GM18517 (cell line): Measurements from ENCODE around the gene FBXW8.

Experiments
- ATAC-seq: cut with Tn5 transposase; IDR thresholded peaks from one replicate; pipeline ENCODE4 v1.9.1; 2021; ENCODE audit warnings: mild to moderate bottlenecking, moderate library complexity; ENCODE audit not compliant: unreplicated experiment

Gene FBXW8

DNA sequence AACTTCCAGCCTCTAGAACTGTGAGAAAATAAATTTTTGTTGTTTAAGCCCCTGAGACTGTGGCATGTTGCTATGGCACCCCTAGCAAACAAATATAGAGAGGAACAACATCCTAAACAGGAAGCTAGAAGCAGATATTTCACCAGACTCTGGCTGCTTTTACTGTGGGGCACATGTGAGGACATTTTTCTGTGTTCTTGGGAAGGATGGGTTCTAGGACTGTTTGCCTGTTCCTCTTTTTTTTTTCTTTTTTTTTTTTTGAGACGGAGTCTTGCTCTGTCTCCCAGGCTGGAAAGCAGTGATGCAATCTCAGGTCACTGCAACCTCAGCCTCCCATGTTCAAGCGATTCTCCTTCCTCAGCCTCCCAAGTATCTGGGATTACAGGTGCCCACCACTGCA lies 25.3 kb upstream of the FBXW8 start:
- ATAC-seq = no peak

DNA sequence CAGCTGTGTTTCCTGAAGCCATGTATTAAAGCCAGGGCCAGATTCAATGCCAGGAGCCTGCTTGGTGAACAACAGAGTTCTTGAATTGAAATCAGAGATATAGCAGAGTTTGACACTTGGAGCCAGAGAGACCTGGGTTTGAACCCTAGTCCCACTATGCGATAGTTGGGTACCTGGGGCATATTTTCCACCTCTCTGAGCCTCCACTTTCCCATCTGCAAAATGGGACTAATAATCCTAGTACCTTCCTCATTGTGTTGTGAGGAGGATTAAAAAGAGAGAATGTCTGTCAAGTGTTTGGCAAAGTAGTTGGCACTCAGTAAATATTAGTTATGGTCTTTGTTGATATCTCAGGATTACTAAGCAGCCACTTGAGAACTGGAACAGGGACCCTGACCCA lies 23.5 kb upstream of the FBXW8 start:
- ATAC-seq = no peak

DNA sequence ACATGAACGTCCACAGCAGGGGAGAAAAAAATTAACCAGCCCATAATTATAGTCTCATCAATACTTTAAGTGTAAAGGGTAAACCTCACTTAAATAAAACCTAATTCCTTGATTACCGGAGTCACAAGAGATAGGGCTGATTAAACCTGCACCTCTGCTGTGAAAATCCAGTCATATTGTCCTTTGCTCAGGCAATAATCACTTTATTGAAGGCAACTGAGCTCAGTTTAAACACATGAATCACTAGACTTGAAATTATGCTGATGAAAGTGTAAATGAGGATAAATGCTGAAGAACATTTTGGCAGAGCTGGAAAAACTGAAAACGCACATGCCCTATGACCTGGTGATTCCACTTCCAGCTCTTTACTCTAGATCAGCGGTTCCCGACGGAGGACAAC lies 22.9 kb upstream of the FBXW8 start:
- no peak for ATAC-seq

DNA sequence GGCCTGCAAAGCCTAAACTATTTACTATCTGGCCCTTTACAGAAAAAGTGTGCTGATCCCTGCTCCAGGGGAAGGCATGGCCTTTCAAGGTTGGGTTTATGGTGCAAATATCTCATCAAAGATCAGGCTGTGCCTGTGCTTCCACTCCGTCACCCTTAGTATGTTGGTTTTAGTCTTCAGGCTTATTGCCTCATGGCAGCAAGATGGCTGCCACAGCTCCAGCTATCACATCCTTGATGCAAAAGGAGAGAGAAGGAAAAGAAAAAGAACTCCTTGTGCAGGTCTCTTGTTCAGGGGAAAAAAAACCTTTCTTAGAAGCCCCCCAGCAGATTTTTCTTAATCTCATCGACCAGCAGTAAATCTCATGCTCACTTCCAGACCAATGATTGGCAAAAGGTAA lies 20.4 kb upstream of the FBXW8 start:
- no peak for ATAC-seq

DNA sequence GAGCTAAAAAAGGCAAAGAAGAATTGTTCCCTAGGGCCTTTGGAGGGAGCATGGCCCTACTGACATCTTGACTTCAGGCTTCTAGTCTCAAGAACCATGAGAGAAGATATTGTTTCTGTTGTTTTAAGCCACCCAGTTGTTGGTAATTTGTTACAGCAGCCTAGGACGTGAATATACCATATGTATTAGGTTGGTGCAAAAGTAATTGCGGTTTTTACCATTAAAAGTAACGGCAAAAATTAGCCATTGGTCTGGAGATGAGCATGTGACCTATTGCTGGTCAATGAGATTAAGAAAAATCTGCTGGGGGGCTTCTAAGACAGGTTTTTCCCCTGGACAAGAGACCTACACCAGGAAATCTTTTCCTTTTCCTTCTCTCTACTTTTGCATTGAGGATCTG lies 19.7 kb upstream of the FBXW8 start:
- no peak for ATAC-seq

DNA sequence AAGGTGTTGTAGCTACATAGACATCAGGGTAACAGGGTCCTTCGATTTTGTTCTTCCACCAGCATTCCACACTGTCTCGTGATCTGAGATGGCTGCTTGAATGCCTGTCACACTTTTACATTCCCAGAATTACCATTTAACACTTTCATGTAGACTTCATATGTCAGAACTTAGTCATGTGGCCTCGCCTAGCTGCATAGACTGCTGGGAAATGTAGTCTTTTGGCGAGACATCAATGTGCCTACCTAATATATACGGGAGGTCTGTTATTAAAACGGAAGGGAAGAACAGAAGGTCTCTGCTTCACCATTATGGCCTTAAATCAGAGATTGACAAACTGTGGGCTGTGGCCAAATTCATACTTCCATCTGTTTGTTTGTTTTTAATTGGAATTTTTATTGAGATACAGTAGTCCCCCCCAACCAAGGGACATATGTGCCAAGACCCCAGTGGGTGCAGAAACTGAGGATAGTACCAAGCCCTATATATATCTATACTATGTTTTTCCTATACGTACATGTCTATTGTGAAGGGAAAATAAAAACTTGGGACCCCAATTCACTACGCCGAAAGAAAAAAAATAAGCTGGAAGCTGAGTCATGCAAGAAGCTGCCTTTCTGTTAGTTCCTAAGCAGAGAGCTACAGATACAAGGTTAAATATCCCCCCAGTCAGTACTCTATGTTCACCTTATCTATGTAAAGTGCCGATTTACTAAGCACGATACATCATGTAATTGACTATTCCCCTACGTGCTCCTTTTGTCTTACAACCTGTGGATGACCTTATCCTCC lies 18.2 kb upstream of the FBXW8 start:
- ATAC-seq = no peak

DNA sequence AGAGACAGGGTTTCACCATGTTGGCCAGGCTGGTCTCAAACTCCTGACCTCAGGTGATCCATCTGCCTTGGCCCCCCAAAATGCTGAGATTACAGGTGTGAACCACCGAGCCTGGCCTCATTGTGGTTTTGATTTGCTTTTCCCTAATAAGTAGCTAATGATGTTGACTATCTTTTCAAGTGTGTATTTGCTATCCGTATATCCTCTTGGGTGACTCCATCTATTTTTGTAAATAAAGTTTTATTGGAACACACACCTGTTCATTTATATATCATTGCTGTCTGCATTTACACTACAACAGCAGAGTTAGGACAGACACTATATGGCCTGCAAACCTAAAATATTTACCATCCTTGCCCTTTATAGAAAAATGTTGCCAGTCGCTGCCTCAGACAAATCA lies 15.8 kb upstream of the FBXW8 start:
- ATAC-seq = no peak

DNA sequence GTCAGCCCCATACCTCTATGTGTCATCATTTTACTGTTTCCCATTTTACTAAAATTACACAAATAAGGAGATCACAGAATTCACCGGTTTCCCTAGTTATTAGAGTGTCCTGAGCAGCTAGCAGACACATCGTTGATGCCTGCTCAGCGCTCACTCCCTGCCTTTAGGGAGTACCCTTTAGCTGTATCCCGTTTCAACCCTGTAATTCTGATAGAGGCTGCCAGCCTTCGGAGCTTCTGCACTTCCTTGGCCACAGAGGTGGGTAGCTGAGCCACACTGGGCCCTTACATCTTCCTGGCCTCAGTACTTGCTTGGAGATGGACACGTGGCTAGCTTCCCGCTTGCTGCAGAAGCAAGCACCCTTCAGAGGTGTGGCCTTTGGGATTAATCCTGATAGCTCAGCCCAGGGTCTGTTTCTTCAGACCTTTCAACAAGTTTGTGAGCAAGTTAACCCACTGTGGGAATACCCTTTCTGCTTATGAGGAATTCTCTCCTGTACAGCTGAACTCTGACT lies 14.3 kb upstream of the FBXW8 start:
- no peak for ATAC-seq

DNA sequence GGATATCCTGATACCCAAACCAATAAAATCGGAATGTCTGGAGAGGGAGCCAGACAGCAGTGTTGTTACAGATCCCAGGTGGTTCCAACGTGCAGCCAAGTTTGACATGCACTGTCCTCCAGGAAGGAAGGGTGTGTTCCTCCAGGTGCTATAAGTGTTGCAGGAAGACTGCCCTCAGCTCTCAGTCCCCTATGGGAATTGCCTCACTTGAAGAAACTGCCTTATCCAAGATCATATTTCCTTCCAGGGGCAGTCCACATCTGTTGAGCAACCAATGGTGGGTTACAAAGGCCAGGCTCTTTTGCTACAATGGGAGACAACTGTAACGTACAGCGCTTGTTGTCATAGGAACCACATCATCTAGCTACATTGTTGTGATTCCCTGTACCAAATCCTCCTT lies 13.3 kb upstream of the FBXW8 start:
- no peak for ATAC-seq

DNA sequence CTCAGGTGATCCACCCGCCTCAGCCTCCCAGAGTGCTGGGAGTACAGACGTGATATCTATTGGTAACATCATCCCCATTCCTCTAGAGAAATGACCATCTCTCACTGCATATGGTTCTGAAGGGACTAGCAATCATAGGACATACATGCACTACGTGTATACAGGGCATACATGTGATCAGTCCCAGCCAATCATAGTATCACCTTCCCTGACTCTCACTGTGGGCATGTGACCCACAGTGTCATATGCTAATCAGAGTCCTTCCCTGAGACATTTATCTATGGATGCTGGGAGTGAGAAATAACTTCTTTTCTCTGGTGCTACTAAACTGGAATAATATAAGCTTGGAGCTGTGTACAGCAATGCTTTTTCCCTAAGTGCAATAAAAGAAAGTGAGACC lies 12.1 kb upstream of the FBXW8 start:
- no peak for ATAC-seq

DNA sequence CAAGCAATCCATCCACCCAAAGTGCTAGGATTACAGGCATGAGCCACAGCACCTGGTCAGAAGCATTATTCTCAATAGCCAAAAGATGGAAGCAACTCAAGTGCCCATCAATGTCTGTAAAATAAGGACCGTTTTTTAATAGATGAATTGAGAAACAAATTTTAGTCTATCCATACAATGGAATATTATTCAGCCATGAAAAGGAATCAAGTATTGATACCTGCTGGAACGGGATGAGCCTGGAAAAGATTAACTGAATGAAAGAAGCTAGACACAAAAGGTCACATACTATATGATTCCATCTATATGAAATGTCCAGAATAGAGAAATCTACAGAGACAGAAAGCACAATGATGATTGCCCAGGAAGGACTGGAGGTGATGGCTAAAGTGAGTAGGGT lies 9.1 kb upstream of the FBXW8 start:
- no peak for ATAC-seq

DNA sequence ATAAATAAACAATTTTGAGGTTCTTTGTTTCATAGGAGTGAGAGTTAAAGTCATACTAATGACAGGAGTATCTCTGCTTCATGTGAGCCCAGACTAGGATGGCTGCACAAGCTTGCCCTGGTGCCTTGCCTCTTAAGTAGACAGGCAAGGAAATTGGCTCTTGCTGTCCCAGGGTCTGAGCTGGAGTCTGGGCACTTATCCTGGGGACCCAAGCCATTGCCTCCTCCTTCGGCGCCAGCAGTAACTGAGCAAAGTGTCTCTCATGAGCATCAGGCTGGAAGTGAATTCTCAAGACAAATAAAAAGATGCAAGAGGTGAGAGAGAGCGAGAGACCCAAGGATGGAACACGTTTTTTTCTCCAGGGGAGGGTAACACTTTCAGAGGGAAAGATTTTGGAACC lies 6.9 kb upstream of the FBXW8 start:
- no peak for ATAC-seq

DNA sequence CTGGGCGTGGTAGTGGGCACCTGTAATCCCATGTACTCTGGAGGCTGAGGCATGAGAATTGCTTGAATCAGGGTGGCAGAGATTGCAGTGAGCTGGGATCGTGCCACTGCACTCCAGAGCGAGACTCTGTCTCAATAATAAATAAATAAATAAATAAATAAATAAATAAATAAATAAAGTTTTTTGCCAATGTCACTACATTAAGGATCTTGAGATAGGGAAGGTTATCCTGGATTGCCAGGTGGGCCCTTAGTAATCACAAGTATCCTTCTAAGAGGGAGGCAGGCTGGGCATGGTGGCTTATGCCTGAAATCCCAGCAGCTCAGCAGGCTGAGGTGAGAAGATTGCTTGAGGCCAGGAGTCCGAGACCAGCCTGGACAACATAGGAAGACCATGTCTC lies 4.5 kb upstream of the FBXW8 start:
- ATAC-seq = no peak

DNA sequence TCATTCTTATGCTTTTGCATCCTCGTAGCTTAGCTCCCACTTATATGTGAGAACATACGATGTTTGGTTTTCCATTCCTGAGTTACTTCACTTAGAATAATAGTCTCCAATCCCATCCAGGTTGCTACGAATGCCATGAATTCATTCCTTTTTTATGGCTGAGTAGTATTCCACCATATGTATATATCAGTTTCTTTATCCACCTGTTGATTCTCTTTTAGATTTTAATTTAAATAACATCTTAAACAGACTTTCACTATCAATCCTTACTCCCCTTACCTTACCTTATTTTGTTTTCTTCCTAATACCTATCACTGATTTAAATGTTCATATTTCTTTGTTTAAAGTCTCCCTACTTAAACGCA lies 488 bp upstream of the FBXW8 start:
- ATAC-seq = no peak

DNA sequence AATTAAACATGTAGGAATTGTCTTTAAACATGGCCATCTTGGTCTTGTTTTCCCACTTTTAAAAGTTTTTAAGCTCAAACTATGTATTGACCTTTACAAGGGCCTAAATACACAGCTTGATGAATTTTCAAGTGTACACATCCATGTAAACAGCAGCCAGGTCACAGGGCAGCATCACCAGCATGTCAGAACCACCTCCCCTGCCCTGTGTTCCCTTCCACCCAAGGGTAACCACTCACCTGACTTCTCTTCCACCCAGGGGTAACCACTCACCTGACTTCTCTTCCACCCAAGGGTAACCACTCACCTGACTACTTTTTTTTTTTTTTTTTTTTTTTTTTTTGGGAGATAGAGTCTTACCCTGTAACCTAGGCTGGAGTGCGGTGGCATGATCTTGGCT lies 4.6 kb downstream of the FBXW8 start:
- no peak for ATAC-seq

DNA sequence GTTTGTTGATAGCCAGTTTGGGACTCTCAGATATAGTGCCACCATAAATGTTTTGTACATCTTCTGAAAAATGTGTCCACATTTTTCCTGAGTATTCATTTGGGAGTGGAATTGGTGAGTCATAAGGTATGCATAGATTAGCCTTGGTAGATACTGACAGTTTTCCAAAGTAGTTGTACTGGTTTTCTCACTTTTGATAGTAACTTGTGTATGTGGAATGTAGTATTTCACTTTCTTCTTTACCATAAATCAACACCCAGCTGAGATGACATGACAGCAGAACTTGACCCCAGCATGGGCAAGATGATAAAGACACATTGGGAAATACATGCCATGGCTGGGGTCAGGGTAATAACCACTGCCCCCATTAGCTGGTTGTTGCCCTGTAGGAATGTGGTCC lies 5.4 kb downstream of the FBXW8 start:
- no peak for ATAC-seq

DNA sequence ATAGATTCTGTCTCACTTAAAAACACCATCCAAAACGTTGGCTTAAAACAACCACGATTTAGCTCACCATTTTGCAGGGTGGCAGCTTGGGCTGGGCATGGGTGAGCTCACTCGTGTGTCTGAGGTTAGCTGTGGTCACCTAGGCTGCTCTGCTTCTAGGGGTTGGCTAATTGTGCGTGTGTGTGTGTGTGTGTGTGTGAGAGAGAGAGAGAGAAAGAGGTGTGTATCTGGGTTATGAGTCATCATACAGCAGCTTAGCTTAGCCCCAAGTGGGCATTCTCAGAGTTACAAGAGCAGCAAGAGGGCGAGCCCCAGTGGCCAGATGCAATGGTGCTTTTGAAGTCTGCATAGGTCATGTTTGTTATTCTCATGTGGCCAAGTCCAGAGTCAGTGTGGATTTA lies 6.0 kb downstream of the FBXW8 start:
- peak; percentile 95 for ATAC-seq

DNA sequence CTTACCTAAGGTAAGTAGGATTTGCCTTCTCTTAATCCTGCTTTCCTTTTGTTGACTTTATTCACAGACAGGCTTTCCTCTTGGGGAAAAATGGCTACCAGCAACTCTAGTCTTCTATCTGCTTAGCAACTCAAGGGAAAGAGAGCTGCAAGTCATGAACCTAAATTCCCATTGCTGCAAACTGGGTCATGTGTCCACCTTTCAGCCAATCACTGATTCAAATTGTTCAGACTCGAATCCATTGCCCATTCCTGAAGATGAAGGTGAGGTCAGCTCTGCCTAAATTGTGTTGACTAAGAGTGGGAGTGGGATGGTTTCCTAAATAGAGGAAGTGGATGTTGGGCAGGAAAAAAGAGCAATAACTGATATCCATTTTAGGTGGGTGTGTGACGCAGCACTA lies 7.7 kb downstream of the FBXW8 start:
- ATAC-seq = no peak

DNA sequence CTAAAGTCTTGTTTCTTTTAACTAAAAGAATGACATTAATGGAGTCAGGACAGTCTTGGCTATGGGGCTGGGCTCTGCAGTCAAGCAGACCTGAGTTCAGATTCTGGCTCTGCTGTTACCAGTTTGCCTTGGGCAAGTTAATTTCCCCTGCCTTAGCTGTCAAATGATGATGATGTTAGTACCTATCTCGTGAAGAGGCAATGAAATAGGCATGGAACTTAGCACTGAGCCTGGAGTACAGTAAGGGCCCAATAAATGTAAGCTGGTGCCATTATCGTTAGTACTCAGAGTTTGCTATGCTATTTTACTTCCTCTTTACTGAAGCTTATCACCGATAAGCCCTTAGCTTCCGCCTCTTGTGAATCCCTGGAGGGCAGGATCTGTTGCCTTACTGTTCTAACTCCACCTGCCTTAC lies 8.5 kb downstream of the FBXW8 start:
- no peak for ATAC-seq

DNA sequence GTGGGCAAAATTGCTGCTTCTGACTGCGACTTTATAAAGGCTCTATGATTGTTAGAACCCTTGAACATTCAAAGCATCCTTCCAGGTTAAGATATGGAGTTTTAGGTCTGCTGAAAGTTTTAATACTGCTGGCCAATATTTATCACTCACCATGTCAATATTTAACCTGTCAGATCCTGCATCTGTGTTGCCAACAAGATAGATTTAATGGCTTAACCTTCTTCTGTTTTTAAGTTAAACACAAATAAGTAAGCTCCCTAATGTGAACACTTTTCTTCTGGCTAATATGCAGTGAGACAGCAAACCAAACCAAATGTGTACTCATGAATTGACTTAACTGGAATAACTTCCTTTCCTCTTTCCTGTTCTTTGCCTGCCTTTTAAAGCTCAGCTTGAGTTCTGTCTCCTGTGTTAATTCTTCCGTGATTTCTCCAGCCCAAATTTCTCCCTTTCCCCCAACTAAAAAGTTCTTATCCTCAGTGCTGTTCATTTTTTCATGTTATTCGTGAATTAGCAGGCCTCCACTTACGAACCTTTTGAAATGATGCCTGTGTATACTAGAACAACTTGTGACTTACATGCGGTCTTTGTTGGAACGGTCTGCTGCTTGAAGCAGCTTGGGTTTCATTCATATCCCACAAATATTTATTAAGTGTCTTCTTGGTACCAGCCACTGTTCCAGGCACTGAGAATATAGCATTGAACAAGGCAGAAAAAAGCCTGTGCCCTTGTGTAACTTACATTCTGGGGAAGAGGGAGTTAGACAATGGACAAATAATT lies 9.1 kb downstream of the FBXW8 start:
- no peak for ATAC-seq

DNA sequence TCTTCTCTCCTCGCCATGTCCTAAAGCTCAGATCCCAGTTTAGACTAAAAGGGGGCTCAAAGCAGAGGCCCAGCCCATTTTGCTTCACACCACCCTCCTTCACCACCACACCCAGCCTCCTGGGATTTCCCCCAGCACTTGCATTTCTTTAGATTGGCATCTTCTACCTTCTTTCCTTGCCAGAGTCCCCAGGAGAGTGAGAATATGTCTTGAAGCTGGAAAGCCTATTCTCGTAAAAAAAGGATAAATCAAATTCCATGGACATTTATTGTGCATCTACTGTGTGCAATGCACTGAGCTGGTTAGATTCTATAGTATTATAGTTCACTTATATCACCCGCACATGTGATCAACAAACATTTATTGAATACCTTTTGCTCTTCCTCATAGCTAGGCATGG lies 10.2 kb downstream of the FBXW8 start:
- no peak for ATAC-seq

DNA sequence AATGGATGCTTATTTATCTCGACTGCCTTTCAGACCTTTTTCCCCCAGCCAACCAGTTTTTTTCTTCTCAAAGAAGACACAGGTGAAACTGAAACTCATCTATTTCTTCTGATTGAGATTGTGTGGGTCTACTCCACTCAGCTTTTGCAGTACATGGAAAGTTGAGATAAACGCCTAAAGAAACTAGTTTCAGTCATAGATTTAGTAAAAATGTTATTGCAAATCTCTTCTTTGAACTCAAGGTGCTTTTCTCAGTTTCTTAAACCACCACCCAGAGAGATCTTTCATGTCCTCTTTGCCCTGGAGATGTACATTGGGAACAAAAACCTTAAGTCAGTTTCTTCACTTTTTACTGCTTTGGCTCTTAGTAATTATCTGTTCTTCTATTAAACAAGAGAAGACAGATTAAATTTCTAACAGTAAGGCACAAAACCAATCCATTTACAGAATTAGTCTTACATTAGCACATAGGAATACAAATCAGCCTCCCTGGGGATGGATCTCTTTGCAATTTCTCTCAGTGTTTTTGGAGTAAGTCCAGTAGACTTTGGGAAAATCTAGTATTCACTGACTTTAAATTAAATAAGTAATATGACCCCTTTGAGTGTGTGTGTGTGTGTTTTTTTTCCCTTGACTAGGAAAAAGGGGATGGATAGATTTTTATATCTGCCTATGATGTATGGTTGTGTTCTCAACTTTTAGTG lies 11.6 kb downstream of the FBXW8 start:
- peak; percentile 70 for ATAC-seq
